Subcutaneous adipose tissue (tissue), 4 donors: Measurements from ENCODE around the gene RTN4IP1. TPM values are rescaled to one million over a fixed set of nuclear protein-coding genes. Genes with fewer than 3 reads are reported as not detected.

Source experiments
- CTCF ChIP-seq: fragments of 450-650 bp; IDR thresholded peaks from one replicate; pipeline ENCODE4 v1.5.1; 2016; ENCODE audit warnings: low read depth, mild to moderate bottlenecking, control low read depth, antibody characterized with exemption, moderate library complexity
- total RNA-seq, 4 donors: library from RNA; depleted of rRNA; stranded (reverse); fragments of >200 nt; gene quantifications; one replicate each; pipeline ENCODE4 v1.1.0, GENCODE V29; 2016

The RTN4IP1 gene, protein sequence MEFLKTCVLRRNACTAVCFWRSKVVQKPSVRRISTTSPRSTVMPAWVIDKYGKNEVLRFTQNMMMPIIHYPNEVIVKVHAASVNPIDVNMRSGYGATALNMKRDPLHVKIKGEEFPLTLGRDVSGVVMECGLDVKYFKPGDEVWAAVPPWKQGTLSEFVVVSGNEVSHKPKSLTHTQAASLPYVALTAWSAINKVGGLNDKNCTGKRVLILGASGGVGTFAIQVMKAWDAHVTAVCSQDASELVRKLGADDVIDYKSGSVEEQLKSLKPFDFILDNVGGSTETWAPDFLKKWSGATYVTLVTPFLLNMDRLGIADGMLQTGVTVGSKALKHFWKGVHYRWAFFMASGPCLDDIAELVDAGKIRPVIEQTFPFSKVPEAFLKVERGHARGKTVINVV
- 1 to 10 TPM; 2.9 to 8.6 (median 3.4) TPM for total RNA-seq

- no peak for TF ChIP-seq CTCF
Observed at GRCh38 chr6:106629103-106629858, at the start of gene RTN4IP1, which contains the start of gene QRSL1. Gene RTN4IP1 (minus strand): TSS chr6:106629498. CDS start chr6:106629021, 477 bp downstream. Gene QRSL1 (plus strand): TSS chr6:106629578. CDS start chr6:106629682, 104 bp downstream.

- no peak for TF ChIP-seq CTCF
Observed at GRCh38 chr6:106677282-106677681, 48.0 kb upstream of the RTN4IP1 start.

GRCh38 chr6:106674541-106675229 is 45.4 kb upstream of the RTN4IP1 start:
- no peak for TF ChIP-seq CTCF

DNA sequence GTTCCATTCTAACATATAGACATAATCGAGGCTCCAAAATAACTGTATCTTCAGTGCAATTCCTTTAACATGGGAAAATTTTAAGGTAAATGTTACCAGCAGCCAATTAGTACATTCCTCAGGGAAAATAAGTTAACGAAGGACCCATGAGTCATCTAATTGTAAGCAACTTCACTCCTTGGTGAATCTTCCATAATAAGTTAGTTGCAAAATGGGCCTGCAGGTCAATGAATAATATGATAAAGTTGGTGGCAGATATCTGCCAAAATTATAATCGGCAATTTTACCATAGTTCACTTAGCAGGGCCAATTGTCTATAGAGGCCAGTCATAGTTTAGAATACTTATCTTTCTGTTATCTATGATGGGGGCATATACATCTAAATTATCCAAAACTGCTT is 42.4 kb upstream of the RTN4IP1 start:
- no peak for TF ChIP-seq CTCF

DNA sequence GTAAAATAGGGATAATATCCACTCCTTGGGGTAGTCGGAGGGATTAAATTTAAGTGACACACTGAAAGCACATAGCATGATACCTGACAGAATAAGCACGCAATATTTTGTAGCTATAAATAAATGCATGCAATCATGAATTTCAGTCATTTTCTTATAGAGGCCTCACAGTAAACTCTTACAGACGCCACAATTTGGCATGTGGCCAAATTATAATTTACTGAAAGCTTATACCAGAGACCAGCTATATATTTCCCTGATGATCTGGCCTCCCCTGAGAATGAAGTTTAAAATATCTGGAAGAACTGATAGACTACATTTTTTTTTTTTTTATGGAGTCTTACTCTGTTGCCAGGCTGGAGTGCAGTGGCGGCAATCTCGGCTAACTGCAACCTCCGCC is 40.9 kb upstream of the RTN4IP1 start:
- TF ChIP-seq CTCF, result no peak

- no peak for TF ChIP-seq CTCF
Observed at GRCh38 chr6:106667022-106667402, 37.7 kb upstream of the RTN4IP1 start.
